ENCODE measurements around the gene GALNT18. TPM values are rescaled to one million over a fixed set of nuclear protein-coding genes. Genes with fewer than 3 reads are reported as not detected.

The GALNT18 gene
- total and polyA plus RNA-seq, 2 donors (not counting 3 experiments of a cell fraction or from before 2014, with no cell fraction given): 0.17 to 0.18 TPM

GRCh38 chr11:11577932-11578911, 43.6 kb downstream of the GALNT18 start:
- POLR2A ChIA-PET: no interaction called here
- H3K4me2 ChIP-seq (ENCODE audit: insufficient read depth, low read length): no peak overlapping the region
- no peaks in the 10 kb centered on the region for H3K9me3 ChIP-seq (replicated peaks; ENCODE audit: control insufficient read depth, insufficient read depth, low read length)
- CTCF ChIA-PET: interaction anchor here (1.2 kb wide), 1 partner anchor 15 kb away, joined by 4 read pairs; no protein-coding TSS in a partner anchor
- H3K4me1 ChIP-seq (ENCODE audit: control insufficient read depth, extremely low read depth, insufficient read depth, low read length): peaks cover 12% of the 10 kb centered on the region
- H4K20me1 ChIP-seq (replicated peaks; ENCODE audit: control insufficient read depth, extremely low read depth, insufficient read depth, low read length): no peaks in the 10 kb centered on the region
- DNase-seq (ENCODE audit: low read depth, low spot score): no peak
- H3K4me3 ChIP-seq (replicated peaks in 1 of 3; ENCODE audit: insufficient read depth in 1 of 3, low read depth in 1 of 3, low read length in 3 of 3): no peak overlapping the region
- H3K9ac ChIP-seq (replicated peaks; ENCODE audit: extremely low read depth, insufficient read depth, low read length): no peak overlapping the region
- BruUV-seq (replicated peaks): no TSS peak
- no peaks in the 10 kb centered on the region for H3K36me3 ChIP-seq (ENCODE audit: control insufficient read depth in 2 of 2, extremely low read depth in 1 of 2, insufficient read depth in 2 of 2, low read length in 2 of 2)
- no peaks in the 10 kb centered on the region for H3K9me1 ChIP-seq (replicated peaks; ENCODE audit: control insufficient read depth, extremely low read depth, insufficient read depth, low read length)
- no peak overlapping the region for H2AFZ ChIP-seq (ENCODE audit: low read depth, low read length)
- peaks cover 0 to 4% of the 10 kb centered on the region in 2 experiments for H3K27me3 ChIP-seq (ENCODE audit: control insufficient read depth in 2 of 2, insufficient read depth in 2 of 2, low read length in 2 of 2)
- TF ChIP-seq, protein P1, sequence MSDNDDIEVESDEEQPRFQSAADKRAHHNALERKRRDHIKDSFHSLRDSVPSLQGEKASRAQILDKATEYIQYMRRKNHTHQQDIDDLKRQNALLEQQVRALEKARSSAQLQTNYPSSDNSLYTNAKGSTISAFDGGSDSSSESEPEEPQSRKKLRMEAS (IDR thresholded peaks at IDR 0.05; ENCODE audit: insufficient read depth, insufficient read length): no peak
- TF ChIP-seq POLR2AphosphoS5 (IDR thresholded peaks at IDR 0.05; ENCODE audit: insufficient read depth, low read depth, low read length) (no peak), GATA2 (IDR thresholded peaks at IDR 0.05; ENCODE audit: insufficient read depth, insufficient read length, low read depth, low read length) (no peak), FOS (IDR thresholded peaks at IDR 0.05; ENCODE audit: borderline replicate concordance, insufficient read depth, low read length) (no peak), MYC (IDR thresholded peaks at IDR 0.05; ENCODE audit: low read depth, low read length) (no peak), EZH2 (IDR thresholded peaks at IDR 0.05; ENCODE audit: borderline replicate concordance, low read depth, low read length, severe bottlenecking) (no peak), CTCF (IDR thresholded peaks at IDR 0.05; ENCODE audit: extremely low read depth in 1 of 2, insufficient read depth in 1 of 2, low read depth in 1 of 2, low read length in 2 of 2) (no peak), POLR2A (IDR thresholded peaks at IDR 0.05; ENCODE audit: low read depth, low read length) (no peak), JUN (IDR thresholded peaks at IDR 0.05; ENCODE audit: borderline replicate concordance, insufficient read depth, insufficient read length, low read depth) (no peak)
- dilution Hi-C loops (cut with MboI; ENCODE audit: extremely low pct_ligation_motif_present, low sequenced_read_pairs) (no loop called here), intact Hi-C loops (cut with micrococcal nuclease) (no loop called here)
- no peak for FAIRE-seq
- no peaks in the 10 kb centered on the region for H3K79me2 ChIP-seq (ENCODE audit: control insufficient read depth, insufficient read depth, low read length)
- H3K27ac ChIP-seq (ENCODE audit: insufficient read depth, low read depth, low read length): no peak overlapping the region

Measured in endothelial cell of umbilical vein (primary cell).